GM21515 (cell line): ENCODE measurements around the gene ESAM.
A peak's percentile ranks its signal among the peaks of the same experiment; 100 is the strongest.

Source experiments
- ATAC-seq: cut with Tn5 transposase; IDR thresholded peaks from one replicate; pipeline ENCODE4 v1.9.1; 2021; ENCODE audit not compliant: unreplicated experiment

Gene ESAM

DNA sequence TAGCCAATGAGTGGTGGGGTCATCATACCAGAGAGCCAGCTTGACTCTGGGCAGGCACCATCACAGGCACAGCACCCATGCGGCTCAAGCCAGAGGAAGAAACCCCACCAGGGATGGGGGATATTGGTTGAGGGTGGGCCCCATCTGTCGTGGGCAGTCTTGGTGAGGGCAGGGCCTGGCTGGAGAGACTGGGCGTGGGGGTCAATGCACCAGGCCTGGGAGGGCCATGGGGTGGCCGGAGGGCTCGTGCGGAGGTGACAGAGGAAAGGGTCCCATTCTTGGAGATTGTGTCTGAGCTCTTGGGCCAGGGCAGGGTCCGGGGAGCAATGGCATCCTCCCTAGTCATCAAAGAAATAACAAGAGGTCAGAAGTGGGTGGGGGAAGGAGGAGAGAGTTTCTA, 8.5 kb downstream of the ESAM start:
- ATAC-seq: no peak

- no peak for ATAC-seq
Measured at GRCh38 chr11:124753205-124753604, 8.9 kb downstream of the ESAM start.

DNA sequence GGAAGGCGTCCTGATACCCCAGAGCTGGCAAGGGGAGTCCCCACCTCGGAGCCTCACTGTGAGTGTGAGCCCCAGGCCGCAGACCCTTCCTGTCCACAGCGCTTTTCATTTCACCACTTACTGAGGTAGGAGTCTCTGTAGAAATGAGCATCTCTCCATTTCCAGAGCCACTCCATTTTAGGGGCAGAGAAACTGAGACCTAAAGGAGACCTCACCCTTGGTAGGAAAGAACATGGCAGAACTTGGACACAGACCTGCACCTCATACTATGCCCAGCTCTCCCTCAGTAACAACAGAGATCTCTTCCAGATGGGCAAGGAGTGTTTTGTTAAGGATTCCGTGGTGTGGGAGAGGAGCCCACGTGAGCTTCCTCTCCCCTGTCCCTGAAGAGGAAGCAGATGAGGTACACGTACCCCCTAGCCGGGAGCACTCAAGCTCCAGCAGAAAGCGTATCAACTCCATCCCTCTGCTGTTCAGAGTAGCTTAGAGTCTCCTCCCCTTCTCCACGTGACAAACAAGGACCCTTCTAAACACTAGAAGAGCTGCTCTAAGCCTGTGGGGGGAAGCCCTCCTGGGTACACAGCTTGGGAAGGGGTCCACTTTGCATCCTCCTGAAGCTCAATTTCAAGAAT, 9.5 kb downstream of the ESAM start:
- no peak for ATAC-seq

GRCh38 chr11:124751741-124752470, 10.2 kb downstream of the ESAM start, which contains the start of gene VSIG2:
TSS of gene VSIG2 (minus strand) at chr11:124752255. CDS start at chr11:124752137, 118 bp downstream.
- no peak for ATAC-seq

- no peak for ATAC-seq
Measured at GRCh38 chr11:124751391-124751740, 10.7 kb downstream of the ESAM start.

DNA sequence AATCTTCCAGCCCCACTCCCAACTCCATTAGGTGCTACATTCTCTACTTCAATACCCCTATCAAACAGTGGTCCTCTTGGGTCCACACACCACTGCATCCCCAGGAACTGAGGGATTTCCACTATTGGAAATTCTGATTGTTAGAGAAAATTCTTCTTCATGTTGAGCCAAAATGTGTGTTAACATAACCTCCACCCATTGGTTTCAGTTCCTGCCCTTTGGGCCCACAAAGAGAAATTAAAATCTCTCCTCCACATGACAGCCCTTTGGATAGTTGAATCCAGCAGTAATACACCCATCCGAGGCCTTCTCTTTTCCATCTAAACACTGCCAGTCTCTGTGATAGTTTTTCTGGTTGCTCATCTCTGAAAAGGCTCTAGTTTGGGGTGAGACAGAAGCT, 12.2 kb downstream of the ESAM start:
- ATAC-seq: no peak

DNA sequence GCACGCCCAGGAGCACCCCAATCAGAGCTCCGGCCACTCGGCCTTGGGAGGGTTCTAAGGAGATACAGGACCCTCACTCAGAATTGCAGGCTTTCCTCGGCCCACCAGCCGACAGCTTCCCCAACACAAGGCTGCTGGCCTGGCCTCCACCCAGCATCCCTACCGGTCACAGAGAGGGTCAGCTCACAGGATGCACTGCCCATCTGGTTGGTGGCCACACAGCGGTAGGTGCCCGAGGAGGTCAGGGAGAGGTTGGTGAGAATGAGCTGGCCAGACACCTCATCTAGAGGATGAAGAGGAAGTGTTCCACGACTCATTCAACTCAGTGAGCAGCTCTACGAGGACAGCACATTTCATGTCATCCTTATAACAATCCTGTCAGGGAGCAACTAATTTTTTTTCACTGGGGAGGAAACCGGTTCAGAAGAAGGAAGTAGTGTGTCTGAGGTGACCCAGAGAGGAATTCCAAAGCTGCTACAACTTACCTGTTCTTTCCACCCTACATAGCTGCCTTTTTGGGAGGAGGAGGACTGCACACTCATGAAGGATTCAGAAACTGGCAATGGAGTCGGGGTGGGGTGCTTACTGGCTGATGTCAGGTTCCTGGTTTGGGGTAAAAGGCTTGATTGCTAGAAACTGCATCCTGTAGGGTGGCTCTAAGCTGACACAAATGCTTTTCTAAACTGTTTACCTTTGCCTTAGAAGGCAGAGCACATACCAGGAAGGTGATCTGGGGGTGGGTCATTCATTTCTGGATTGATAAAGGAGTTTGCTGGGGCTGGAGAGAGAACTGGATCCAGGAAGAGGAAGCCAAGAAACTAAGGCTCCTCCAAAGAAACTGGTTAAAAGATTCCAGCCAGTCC, 13.4 kb downstream of the ESAM start:
- no peak for ATAC-seq

DNA sequence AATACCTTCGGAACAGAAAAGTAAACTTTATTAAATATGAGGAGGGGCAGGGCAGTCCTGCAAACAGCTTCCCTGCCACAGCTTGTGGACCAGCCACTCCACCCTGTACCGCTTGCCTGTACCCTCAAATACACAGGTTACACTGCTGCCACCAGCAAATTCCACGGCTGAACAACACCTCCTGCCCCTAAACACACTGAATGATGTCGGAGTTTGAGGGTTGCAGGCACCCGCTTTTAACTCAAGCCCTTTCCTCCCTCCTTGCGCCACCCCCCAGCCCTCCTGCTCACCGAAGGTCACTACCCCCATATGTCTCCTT, 14.0 kb downstream of the ESAM start:
- ATAC-seq: no peak

- ATAC-seq: no peak
Measured at GRCh38 chr11:124747406-124748099, 14.5 kb downstream of the ESAM start.

- peak; percentile 92 for ATAC-seq
Measured at GRCh38 chr11:124746621-124747243, 15.4 kb downstream of the ESAM start.

GRCh38 chr11:124745835-124746620, 16.1 kb downstream of the ESAM start:
- ATAC-seq: peak; percentile 18

- no peak for ATAC-seq
Measured at GRCh38 chr11:124745270-124745834, 16.7 kb downstream of the ESAM start.

DNA sequence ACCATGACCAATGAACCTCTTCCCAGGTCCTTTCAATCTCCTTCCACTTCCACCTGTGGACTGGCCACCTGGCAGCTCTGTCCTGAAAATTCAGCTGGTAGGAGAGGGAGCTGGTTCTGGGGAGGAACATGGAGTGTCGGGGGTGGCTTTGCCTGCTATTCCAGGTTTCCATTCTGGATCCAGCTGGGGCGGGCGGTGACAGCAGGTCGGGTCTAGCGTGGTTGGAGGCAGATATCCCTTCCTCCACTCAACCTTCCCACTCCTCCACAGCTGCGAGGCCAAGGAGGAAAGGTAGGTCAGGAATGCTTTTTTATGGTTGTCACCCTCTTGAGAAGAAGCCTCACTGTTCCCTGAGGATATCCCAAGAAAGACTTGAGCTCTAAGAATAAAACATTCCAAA, 19.0 kb downstream of the ESAM start:
- no peak for ATAC-seq

DNA sequence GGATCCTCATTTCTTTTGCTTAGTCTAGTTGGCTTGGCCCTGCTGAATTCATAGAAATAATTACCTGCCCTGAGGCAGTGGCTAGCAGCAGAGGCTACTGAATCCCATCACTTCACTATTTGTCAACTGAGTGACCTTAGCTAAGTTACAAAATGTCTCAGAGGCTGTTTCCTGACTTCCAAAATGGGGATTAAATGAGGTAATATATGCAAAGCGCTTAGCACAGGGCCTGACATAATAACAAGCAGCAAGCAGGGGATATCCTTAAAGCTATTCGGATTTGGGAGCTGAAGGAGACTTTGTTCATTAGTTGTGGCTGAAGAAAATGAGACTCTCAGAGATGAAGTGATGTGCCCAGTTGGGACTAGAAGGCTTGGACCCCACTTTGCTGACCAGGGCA, 19.5 kb downstream of the ESAM start:
- ATAC-seq: no peak

DNA sequence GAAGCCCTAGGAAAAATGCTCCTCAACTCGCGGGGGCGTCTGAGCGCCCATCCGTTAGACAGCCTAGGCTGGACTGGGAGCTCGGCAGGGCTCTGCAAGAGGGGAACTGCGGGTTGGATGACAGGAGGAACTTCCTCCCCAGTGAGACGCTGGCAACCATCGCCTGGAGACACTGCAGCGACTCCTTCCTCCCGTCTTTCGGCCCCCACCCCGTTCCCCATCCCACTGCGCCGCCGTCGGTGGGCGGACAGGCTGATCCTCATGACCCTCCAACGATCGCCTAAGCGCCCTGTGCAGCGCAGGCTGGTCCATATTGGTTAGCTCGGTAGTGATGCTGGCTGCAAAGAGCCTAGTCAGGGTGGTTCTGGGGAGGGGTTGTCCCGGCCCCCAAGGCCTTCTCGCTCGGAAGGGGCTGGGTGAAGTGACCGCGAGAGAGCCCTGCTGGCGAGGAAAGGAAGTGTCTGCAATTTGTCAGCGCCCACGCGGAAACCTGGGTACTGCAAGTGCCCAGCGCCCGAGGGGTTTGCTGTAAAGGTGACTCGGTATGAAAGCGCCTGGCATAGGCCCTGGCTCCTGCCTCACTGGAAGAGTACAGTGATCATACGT, 21.7 kb downstream of the ESAM start:
- ATAC-seq: peak; percentile 25

- peak; percentile 99 for ATAC-seq
Measured at GRCh38 chr11:124739479-124740276, 22.4 kb downstream of the ESAM start, which contains the start of gene NRGN. TSS of gene NRGN (plus strand) at chr11:124739942. CDS start at chr11:124740085, 143 bp downstream.

- ATAC-seq: no peak
Measured at GRCh38 chr11:124738713-124739478, 23.2 kb downstream of the ESAM start.
